MM.1S (cell line): ENCODE data around the gene CAD.

Experiments used
- DNase-seq: peaks from one replicate; pipeline ENCODE4 v3.0.0-alpha.2; 2015
- H2AFZ ChIP-seq: fragments of 300-600 bp; sonication (generic); 2 replicates; pipeline ENCODE4 v1.6.0; 2016; ENCODE audit warnings: antibody characterized with exemption, low read length
- H3F3A ChIP-seq: fragments of 300-600 bp; sonication (generic); 2 replicates; pipeline ENCODE4 v1.6.1; 2016; ENCODE audit warnings: mild to moderate bottlenecking, antibody characterized with exemption, low read length, moderate library complexity, mixed read lengths; ENCODE audit not compliant: insufficient read depth
- H3K27ac ChIP-seq: fragments of 300-600 bp; sonication (generic); 2 replicates; pipeline ENCODE4 v1.5.1; 2016; ENCODE audit warnings: mild to moderate bottlenecking, low read length
- H3K27me3 ChIP-seq: fragments of 300-600 bp; sonication (generic); replicated peaks from 2 replicates; pipeline ENCODE4 v1.6.0; 2016; ENCODE audit warnings: low read length; ENCODE audit not compliant: insufficient read depth
- H3K36me3 ChIP-seq: fragments of 300-600 bp; sonication (generic); replicated peaks from 2 replicates; pipeline ENCODE4 v1.6.1; 2016; ENCODE audit warnings: mild to moderate bottlenecking, low read length, mixed read lengths; ENCODE audit not compliant: insufficient read depth
- H3K4me1 ChIP-seq: fragments of 300-600 bp; sonication (generic); 2 replicates; pipeline ENCODE4 v1.6.1; 2016; ENCODE audit warnings: low read length, mixed read lengths
- H3K4me2 ChIP-seq: fragments of 300-600 bp; sonication (generic); 2 replicates; pipeline ENCODE4 v1.6.0; 2016; ENCODE audit warnings: low read depth, low read length
- H3K4me3 ChIP-seq: fragments of 300-600 bp; sonication (generic); 2 replicates; pipeline ENCODE4 v1.5.1; 2016; ENCODE audit warnings: low read length, mixed read lengths
- H3K79me2 ChIP-seq: fragments of 300-600 bp; sonication (generic); 2 replicates; pipeline ENCODE4 v1.6.1; 2016; ENCODE audit warnings: mixed run types, low read length, mixed read lengths
- H3K9ac ChIP-seq: fragments of 300-600 bp; sonication (generic); 2 replicates; pipeline ENCODE4 v1.6.1; 2016; ENCODE audit warnings: low read length, mixed read lengths
- H3K9me2 ChIP-seq: fragments of 300-600 bp; sonication (generic); replicated peaks from 2 replicates; pipeline ENCODE4 v1.6.1; 2016; ENCODE audit warnings: mild to moderate bottlenecking, low read length, mixed read lengths; ENCODE audit not compliant: insufficient read depth
- H3K9me3 ChIP-seq: fragments of 300-600 bp; sonication (generic); replicated peaks from 2 replicates; pipeline ENCODE4 v1.6.1; 2016; ENCODE audit warnings: mild to moderate bottlenecking, low read length, mixed read lengths; ENCODE audit not compliant: insufficient read depth
- H4K20me1 ChIP-seq: fragments of 300-600 bp; sonication (generic); 2 replicates; pipeline ENCODE4 v1.6.1; 2016; ENCODE audit warnings: mild to moderate bottlenecking, low read length, moderate library complexity, mixed read lengths; ENCODE audit not compliant: insufficient read depth
- CTCF ChIP-seq: fragments of 300-600 bp; sonication (generic); IDR thresholded peaks from 2 replicates; pipeline ENCODE4 v1.5.1; 2016; ENCODE audit warnings: antibody characterized with exemption, low read length, mixed read lengths
- EZH2 ChIP-seq: fragments of 300-600 bp; sonication (generic); optimal IDR thresholded peaks from 2 replicates; pipeline ENCODE3; 2017; ENCODE audit warnings: low read depth, mild to moderate bottlenecking, antibody characterized with exemption, low read length, mixed read lengths
- EZH2phosphoT487 ChIP-seq: fragments of 300-600 bp; sonication (generic); IDR thresholded peaks from 2 replicates; pipeline ENCODE4 v1.6.1; 2018; ENCODE audit warnings: antibody characterized with exemption, low read length

CAD gene

GRCh38 chr2:27221166-27221565 lies 4.0 kb downstream of the CAD start:
- Histone ChIP-seq H3K27ac (no peak overlapping the region), H3K4me1 (peaks cover 14% of the 10 kb centered on the region), H3K9me2 (no peaks in the 10 kb centered on the region), H3K4me3 (no peak overlapping the region), H3K9me3 (no peaks in the 10 kb centered on the region), H3K9ac (no peak overlapping the region), H3F3A (no peaks in the 10 kb centered on the region), H3K36me3 (peaks cover 16% of the 10 kb centered on the region), H3K79me2 (peaks cover 25% of the 10 kb centered on the region), H4K20me1 (no peaks in the 10 kb centered on the region), H3K4me2 (no peak overlapping the region), H2AFZ (no peak overlapping the region), H3K27me3 (no peaks in the 10 kb centered on the region)
- no peak for DNase-seq
- no peak for TF ChIP-seq EZH2
- no peak for TF ChIP-seq EZH2phosphoT487
- TF ChIP-seq CTCF, result no peak

- Histone ChIP-seq H3K79me2 (peaks cover 23% of the 10 kb centered on the region), H3K27me3 (no peaks in the 10 kb centered on the region), H3K4me3 (no peak overlapping the region), H3F3A (no peaks in the 10 kb centered on the region), H3K4me2 (no peak overlapping the region), H3K36me3 (peaks cover 17% of the 10 kb centered on the region), H3K9me3 (no peaks in the 10 kb centered on the region), H3K27ac (no peak overlapping the region), H3K9ac (no peak overlapping the region), H2AFZ (no peak overlapping the region), H3K9me2 (no peaks in the 10 kb centered on the region), H3K4me1 (peaks cover 8% of the 10 kb centered on the region), H4K20me1 (no peaks in the 10 kb centered on the region)
- no peak for TF ChIP-seq CTCF
- DNase-seq, result no peak
These were observed 5.2 kb downstream of the CAD start for GRCh38 chr2:27222407-27222806.

- no peak overlapping the region for H3K27ac ChIP-seq
- TF ChIP-seq EZH2 (no peak), EZH2phosphoT487 (no peak), CTCF (no peak)
- H2AFZ ChIP-seq, result no peak overlapping the region
- H3K4me1 ChIP-seq, result peaks cover 3% of the 10 kb centered on the region; the same call in 1 of the 2 replicates
- peaks cover 20% of the 10 kb centered on the region for H3K36me3 ChIP-seq
- no peaks in the 10 kb centered on the region for H3K9me3 ChIP-seq
- H3F3A ChIP-seq, result no peaks in the 10 kb centered on the region
- H3K4me2 ChIP-seq, result no peak overlapping the region
- no peaks in the 10 kb centered on the region for H3K9me2 ChIP-seq
- H3K27me3 ChIP-seq, result no peaks in the 10 kb centered on the region
- no peak overlapping the region for H3K4me3 ChIP-seq
- no peak overlapping the region for H3K9ac ChIP-seq
- DNase-seq, result no peak
- H3K79me2 ChIP-seq, result peaks cover 13% of the 10 kb centered on the region
- no peaks in the 10 kb centered on the region for H4K20me1 ChIP-seq
These were observed 6.2 kb downstream of the CAD start for GRCh38 chr2:27223416-27223815.
